GM18907 (cell line): ENCODE results near the gene MS4A1.
"Not testable (repeated sequence)": the region's sequence is repeated elsewhere in the genome, so short reads cannot be mapped to it uniquely, and the experiment has no call there.

Experiments used
- ATAC-seq: cut with Tn5 transposase; IDR thresholded peaks from one replicate; pipeline ENCODE4 v1.9.1; 2021; ENCODE audit warnings: mild to moderate bottlenecking, moderate library complexity; ENCODE audit not compliant: unreplicated experiment

The MS4A1 gene

DNA sequence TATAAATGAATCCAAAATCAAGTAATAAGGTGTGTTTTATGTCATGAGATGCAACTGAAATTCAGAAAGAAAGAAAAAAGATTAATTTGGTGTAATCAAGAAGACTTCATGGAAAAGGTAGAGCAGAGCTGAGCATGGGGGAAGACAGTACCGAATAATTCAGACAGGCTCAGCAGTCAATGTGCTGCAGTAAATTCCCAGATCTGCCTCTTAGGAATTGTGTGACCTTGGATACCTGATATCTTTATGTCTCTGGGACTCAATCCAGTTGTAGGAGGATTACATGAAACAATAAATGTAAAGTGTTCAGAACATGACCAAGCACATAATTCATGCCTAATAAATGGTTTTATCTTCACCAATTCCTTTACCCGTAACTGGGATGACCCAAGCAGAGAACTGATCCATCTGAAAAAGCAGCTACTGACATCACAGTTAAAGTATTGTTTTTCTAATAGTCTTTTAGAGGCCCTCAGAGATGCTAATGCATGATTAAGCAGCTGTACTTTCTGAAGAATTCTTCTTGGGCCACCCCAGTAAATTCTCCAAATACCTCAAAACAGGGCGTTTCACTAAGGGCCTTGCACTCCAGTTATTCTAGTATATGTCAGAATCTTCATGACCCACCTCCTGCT is 44.7 kb downstream of the MS4A1 start:
- no peak for ATAC-seq

DNA sequence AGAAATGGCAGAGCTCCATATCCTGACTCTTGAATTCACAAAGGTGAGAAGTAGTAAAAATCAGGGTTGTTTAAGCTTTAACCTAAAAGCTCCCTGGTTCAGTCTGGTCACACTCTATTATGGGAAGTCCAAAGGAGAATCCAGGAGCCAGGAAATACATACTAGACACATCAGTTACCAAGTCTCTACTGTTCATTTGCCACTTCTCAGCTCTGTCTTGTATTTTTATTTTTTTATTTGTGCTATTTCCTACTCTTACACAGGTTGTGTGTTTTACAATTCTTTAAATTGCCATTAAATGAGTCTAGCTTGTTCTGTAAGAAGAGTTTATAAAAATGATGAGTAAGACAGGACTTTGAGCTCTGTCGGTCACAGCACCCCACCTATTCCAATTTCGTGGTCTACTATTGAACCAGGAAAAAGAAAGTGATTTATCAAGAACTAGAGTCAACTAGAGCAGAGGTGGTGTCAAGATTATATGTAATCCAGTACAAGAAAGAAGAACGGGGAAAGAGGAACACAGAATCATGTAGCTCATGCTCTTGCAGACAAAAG is 46.7 kb downstream of the MS4A1 start:
- no peak for ATAC-seq

DNA sequence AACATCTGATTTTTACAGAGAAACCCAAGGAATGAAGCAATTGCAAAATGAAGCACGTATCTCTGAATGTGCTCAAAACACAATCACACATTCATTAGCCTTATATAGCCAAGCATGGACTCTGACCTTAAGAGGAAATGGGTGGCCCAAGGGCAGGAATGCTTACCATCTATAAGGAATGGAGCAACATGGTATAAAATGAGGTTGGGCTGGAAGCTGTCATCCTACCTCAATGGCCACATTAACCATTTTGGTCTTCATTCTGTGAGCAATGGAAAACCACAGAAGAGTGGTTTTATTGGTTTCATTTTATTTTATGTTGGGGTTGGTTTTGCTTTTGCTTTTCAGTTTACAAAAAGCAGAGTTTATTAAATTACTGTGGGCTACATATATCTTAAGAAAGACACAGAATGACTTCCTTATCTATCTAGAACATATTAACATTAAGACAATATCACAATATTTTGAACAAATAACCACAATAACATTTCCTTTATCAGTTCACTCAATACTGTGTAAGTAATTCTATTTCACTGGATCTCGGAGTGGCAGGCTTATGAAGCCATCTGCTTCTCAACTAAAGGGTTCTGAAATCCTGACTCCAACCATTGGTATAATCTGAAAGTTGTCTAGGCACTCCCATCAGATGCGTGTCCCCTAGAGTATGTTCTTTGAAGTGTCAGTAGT is 48.7 kb downstream of the MS4A1 start:
- ATAC-seq = no peak

DNA sequence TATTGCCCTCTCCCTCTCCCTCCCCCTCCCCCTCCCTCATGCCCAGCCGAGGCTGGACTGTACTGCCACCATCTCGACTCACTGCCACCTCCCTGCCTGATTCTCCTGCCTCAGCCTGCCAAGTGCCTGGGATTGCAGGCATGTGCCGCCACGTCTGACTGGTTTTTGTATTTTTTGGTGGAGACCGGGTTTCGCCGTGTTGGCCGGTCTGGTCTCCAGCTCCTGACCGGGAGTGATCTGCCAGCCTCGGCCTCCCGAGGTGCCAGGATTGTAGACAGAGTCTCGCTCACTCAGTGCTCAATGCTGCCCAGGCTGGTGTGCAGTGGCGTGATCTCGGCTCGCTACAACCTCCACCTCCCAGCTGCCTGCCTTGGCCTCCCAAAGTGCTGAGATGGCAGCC is 54.0 kb downstream of the MS4A1 start:
- ATAC-seq = not testable (repeated sequence)

DNA sequence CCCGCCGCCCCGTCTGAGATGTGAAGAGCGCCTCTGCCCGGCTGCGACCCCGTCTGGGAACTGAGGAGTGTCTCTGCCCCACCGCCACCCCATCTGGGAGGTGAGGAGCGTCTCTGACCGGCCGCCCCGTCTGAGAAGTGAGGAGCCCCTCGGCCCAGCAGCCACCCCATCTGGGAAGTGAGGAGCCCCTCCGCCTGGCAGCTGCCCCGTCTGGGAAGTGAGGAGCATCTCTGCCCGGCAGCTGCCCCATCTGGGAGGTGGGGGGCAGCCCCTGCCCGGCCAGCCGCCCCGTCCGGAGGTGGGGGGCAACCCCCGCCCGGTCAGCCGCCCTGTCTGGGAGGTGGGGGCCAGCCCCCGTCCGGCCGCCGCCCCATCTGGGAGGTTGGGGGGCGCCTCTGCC is 54.6 kb downstream of the MS4A1 start:
- not testable (repeated sequence) for ATAC-seq

DNA sequence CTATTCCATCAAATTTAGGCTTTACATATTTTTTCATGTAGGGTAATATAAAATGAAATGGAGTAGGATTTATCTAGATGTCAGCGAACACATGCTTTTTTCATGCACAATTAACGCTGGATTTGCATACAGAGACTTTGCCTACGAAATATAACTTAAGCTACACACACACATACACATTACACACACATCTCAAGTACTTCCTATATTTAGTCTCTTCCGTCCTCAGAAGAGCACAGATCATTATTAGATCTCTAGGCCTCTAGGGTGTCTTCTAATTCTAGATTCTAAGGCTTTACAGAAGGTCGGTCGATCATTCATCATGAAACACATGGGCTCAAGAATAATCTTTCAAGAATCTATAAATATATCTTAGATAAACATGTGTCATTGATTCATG is 55.7 kb downstream of the MS4A1 start:
- ATAC-seq = no peak

DNA sequence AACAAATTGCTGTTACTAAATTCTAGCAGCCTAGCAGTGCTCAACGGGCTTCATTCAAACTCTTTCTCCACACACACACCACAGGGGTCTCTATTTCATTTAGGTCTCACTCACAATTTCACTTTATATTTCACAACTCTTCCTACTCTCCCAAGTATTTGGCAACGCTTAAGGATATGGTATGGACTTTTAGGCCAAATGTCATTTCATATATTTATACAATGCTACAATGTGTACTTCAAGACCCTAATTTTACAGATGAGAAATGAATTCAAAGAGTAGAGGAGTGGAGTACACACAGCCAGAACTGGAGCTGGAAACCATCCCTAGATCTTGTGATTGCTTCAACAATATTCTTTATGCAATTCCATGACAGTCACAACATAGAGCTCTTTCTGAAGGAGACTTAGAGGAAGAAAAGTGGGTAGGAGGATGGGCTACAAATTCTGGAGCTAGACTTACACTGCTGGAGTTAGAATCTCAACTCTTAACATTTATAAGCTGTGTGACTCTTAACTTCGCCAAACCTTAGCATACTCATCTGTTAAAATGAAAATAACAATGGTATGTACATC is 57.1 kb downstream of the MS4A1 start:
- no peak for ATAC-seq

DNA sequence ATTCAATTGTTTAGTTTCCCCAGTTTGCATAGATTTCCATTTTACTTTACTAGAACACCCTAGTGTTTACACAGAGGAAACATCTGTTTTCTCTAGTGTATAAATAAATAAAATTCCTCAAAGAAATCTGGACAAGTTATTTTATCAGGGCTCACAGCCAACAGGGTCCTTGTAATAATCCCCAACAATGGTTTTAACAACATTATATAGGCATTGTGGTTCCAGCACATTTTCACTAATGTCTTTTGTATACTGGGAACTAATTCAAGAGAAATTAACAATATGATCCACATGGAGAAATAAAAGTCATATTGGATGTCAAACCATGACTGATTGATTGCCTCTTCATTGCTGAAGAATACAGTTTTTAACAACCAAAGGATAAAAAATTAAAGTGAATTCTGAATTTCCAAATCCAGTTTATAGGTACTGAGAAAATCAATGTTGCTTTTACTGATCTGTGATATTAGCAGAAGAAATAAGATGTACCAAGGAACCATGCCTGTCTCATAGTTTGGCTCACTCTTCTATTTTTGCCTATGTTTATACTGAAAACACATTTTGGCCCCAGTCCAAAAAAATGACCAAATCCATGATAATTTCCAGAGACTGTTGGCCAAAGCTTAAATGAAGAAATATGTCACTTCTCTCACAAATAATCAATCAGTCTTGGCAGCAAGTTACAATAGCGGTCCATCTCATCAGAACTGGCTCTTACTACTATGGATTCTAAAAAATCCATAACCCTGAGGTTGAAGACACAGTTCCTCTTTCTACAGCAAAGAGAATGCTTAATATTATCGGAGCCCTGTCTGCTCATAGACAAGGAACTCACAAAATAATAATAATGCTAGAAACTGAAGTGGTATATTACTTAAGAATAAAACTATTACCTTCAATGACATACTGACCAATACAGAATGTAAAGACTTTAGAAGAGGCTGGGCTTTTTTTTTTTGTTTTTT is 58.1 kb downstream of the MS4A1 start:
- no peak for ATAC-seq

DNA sequence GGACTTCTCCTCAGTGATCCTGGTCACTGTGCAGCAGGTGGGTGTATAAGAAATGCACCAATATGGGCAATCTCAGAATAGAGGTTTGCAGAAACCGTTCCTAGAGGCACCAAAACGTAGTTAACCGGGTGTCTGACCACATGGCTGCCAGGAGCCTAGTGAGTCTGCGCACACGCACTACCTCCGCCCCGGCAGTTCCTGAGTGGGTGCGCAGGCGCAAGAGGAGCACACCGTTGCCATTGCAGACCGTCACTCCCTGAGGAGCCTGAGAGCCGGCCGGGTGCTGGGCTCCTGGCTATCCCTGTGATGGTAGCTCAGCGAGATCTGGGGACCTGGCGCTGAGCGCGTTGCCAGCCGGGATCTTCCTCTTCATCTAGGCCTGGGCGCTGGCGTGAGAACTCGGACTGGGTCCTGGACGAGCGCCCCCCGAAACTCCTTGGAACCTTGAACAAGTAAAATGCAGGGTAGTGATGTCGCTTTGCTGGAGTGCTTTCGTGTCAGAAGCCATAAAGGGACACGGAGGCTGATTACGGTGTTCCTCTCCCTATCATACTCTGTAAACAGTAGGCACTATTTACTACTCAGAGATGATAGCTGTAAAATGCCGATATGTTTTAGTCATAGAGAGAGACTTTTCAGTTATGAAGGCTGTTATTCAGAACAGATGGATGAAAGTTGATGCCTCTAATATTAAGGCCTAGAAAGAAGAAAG is 59.7 kb downstream of the MS4A1 start, which contains the start of gene MS4A13:
Gene MS4A13 (plus strand): TSS at position 249 of the 712 bp plus-strand sequence. CDS start 2,692 bp downstream, outside the sequence.
- ATAC-seq = no peak
